CD1c-positive myeloid dendritic cell (primary cell): ENCODE measurements around the gene AQP1.

Source experiments
- DNase-seq: peaks from one replicate; pipeline ENCODE4 v3.0.0-alpha.2; 2016; ENCODE audit errors: extremely low spot score

AQP1 gene

DNA sequence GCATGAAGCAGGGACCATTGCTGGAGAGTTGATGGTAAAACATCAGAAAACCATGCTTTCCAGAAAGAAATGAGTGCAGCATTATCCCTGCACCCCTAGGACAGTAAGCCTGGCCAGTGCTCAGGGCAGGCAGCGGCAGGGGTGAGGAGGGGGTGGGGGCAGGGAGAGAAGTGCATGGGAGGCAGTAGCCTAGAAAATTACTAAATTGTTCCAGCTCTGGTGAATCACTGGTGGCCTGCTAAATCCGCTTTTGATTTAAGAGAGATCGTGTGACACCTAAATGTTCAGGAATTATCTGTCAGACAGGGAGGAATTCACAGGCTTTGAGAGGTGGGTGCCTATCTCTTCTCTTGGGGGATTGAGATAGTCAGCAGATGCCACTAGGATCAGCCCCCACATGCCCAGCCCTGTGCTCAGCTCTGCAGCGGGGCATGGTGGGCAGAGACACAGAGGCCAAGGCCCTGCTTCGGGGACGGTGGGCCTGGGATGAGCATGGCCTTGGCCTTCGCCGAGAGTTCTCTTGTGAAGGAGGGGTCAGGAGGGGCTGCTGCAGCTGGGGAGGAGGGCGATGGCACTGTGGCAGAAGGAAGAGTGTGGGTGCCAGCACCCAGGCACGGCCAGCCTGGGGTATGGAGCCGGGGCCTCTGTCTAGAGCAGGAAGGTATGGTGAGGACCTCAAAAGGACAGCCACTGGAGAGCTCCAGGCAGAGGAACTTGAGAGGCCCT is 5.0 kb upstream of the AQP1 start:
- DNase-seq = no peak

GRCh38 chr7:30907527-30908267 is 4.0 kb upstream of the AQP1 start:
- no peak for DNase-seq

DNA sequence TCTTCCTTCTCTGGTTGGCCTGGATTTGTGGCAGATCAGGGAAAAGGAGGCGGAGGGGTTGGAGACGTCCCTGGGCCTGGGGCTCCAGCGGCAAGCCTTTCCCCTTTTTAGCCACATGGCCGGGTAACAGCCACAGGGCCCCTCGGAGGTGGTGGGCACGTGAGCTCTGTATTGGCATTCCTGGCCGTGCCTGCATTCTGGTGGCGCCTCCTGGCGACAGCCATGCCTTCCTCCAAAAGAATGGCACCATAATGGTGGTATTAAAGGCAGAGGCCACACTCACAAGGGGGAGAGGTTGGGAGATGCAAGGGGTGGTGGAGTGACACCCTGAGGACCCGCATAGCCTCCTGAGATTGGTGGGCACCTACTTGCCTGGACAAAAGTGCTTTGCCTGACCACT is 3.0 kb upstream of the AQP1 start:
- no peak for DNase-seq

- DNase-seq = no peak
These were observed 2.2 kb upstream of the AQP1 start for GRCh38 chr7:30909431-30909830.

GRCh38 chr7:30910411-30911073 is 1.1 kb upstream of the AQP1 start:
- DNase-seq = no peak

DNA sequence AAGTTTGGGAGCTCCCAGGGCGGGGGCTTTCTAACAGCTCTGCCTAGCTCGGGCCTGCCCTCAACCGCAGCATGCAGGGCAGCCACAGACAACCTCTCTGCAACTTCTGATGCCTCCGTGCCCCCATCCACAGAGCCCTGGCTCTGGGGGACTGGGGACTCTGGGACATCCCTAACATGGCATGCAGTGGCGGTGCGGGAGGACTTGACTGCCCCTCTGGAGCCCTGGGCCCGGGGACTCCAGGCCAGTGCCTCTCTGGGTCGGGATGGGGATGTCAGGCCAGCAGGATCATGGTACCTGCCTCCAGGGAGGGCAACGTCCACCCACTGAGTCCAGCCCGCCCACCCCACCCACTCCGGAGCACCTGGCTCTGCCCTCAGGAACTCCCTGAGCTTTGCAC is 520 bp upstream of the AQP1 start:
- no peak for DNase-seq

DNA sequence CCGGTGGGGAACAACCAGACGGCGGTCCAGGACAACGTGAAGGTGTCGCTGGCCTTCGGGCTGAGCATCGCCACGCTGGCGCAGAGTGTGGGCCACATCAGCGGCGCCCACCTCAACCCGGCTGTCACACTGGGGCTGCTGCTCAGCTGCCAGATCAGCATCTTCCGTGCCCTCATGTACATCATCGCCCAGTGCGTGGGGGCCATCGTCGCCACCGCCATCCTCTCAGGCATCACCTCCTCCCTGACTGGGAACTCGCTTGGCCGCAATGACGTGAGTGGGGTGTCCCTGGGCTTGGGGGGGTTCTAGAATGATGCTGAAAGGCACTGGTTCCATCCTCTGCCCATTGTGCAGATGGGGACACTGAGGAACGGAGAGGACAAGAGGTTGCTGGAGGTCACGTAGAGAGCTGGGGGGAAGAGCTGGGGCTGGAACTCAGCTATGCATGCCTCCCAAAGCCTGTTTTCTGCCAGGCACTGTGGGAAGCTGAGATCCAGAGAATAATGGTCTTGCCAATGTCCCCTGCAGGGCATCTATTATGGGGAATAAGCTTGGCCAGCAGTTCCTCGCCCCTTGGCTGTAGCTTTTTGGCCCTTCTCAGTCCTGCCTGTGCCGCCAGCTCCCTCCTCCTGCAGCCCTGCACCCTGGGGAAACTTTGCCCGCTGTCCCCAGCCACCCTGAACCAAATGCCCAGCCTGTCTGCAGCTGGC is 523 bp downstream of the AQP1 start:
- no peak for DNase-seq

DNA sequence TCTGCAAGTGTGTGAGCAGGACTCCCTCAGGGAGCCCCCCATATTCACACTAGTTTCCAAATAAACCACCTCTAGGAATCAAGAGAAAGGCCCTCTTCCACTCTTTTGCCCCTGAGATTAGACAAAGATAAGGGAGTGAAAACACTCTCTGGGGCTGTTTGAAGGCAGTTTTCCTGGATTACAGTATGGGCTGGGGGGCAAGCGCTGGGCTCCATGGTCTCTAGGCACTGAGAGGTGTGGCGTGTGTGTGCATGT is 1.0 kb downstream of the AQP1 start:
- DNase-seq = no peak

DNA sequence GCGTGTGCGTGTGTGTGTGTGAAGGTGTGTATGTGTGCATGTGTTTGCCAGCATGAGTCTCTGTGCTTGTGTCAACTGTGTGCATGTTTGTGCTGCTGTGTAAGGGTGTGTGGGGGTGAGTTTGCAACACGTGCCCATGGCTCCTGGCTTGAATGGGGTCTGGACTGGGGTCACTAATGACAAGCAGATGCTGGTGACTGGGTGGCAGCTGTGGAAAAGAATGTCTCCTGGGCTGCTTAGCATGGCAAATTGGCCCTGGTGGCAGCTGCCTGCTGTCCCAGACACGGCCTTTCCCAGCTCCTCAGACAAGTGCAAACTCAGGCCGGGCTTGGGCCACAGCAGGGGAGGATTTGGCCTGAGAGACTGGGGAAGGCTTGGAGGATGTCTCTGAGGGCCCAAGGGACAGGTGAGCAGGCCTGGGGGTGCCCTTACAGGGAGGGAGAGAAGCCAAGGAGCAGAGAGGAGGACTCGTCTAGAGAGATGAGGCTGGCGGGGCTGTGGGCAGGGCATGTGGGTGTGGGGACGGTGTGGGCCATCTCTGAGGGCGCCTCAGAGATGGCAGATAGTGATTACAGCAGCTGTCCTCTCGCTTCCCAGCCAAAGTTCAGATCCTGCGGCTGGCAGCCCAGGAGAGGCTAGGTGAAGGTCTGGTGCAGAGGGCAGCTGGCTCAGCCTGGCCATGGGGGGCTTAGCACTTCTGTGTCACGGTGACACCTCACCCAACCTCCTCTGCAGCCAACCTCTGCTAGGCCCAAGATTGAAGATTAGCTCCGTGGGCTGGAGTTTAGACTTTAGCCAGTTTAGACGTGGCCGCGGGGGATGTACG is 1.5 kb downstream of the AQP1 start:
- no peak for DNase-seq

GRCh38 chr7:30913821-30914515 is 2.3 kb downstream of the AQP1 start:
- no peak for DNase-seq

- DNase-seq = peak; percentile 8
These were observed 2.9 kb downstream of the AQP1 start for GRCh38 chr7:30914596-30914995.

DNA sequence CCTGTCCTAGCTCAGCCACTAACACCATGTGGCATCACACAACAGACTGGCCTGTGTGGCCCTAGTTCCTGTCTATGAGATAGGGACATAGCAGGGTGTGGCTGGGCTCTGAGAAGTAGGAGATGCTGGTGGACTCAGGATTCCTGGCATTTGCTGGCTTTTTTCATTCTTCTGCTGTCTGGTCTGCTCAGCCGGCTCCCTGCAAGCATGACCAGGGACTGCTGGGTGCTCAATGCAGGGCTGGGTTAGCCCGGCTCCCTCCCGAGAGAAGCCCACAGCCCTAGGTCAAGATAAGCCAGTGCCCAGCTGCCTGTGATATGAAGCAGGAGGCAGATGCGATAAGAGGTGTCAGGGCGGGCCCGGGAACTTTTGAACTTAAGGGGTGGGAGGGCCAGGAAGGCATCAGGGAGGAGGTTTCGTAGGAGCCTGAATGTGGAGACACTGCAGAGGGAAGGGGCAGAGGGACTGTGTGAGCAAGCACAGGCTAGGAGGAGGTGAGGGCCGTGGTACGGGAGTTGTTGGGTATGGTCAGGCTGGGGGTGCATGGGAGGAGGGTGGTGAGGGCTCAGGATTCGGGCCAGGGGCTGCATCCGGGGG is 3.5 kb downstream of the AQP1 start:
- no peak for DNase-seq

- DNase-seq = no peak
These were observed 4.1 kb downstream of the AQP1 start for GRCh38 chr7:30915751-30916150.

GRCh38 chr7:30916255-30916654 is 4.6 kb downstream of the AQP1 start:
- no peak for DNase-seq

- no peak for DNase-seq
These were observed 5.1 kb downstream of the AQP1 start for GRCh38 chr7:30916767-30917166.

DNA sequence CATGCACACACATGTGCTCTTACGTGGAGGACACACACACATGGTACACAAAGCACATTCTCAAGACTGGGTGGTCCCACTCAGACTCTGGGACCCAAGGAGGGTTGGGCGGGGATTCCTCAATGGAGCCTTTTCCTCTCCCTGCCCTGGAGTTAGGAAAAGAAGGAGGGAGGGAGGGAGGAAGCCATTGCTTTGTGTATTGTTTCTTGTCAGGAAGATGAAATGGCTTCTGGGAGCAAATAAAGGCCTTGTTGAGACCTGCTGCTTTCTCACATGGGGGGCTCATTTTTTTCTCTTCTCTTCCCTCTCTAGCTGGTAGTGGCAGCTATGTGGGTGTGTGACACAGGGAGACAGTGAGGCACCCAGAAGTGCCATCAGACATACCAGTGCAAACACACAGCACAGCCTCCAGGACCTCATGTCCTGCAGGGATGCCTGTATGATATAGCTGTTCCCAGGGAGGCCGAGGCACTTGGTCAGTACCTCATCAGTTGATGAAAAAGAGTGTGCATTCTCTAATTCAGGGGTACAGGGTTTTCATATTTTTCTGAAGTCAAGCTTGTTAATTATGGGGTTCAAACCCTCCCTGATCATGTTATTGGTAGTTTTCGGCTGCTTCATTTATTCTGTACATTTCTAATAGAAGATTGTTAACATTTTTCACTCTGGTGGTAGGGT is 5.7 kb downstream of the AQP1 start:
- DNase-seq = no peak

DNA sequence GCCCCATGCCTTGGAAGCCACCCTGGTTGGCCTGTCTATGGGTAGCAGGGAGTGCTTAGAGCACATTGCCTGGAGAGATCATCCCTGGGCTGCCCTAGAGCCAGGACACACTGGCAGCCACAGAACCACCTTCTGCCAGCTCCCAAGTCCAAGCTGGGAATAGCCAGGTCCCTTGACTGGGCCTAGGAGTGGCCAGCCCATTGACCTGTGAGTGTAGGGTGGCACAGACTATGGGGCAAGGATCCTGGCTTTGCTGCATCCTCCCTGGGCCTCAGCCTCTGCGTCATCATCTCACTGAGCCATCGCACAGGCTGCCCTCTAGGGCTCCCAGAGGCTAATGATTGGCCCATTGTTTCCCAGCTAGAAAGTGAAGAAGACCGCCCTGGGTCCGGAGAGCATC is 7.0 kb downstream of the AQP1 start:
- no peak for DNase-seq

- no peak for DNase-seq
These were observed 8.4 kb downstream of the AQP1 start for GRCh38 chr7:30920021-30920583.

DNA sequence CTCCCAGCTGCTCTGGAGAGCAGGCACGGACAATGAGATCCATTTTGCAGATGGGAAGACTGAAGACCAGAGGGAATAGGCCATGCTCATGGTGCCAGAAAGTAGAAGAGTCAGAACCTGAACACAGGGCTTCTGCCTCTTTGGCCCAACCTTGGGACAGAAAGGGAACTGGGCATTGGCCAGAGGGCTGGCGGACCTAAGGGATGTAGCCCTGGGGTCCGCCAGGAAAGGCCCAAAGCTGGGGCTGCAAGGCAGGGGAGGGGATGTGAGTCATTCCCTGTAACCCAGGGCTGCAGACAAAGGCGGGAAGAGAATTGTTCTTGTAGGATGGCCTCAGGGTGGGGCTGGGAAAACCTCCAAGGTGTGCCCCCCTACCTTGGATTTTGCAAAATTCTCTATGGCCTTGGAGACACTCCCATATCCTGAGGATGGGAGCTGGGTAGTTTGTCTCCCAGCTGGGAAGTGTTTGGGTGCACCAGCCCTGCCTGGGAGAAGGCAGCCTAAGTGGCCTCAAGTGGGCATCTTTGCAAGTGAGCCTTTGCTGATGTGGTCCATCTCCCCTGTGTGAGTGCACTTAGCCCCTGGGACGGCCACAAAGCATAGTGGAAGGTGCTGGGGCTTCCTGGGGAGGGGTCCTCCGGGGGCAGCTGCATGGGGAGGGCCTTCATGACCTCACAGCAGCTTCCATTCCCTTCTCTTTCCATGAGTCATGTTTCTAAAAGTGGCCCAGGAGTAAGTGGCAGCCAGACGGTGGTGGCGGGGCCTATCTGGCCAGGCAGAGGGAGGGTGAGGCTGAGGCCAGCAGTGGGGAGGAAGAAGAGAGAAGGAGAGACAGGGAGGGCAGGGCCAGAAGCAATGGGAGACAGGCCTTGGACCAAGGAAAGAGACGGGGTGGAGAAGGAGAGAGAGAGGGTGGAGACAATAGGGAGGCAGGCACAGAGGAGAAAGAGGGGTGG is 9.2 kb downstream of the AQP1 start:
- no peak for DNase-seq
